GM21447 (cell line): ENCODE data around the gene ZNF22.

Experiments used
- ATAC-seq: cut with Tn5 transposase; IDR thresholded peaks from one replicate; pipeline ENCODE4 v1.9.1; 2021; ENCODE audit not compliant: unreplicated experiment

ZNF22 gene

GRCh38 chr10:44963772-44964633 lies 36.7 kb upstream of the ZNF22 start:
- no peak for ATAC-seq

GRCh38 chr10:44965104-44965503 lies 35.6 kb upstream of the ZNF22 start:
- ATAC-seq: no peak

GRCh38 chr10:44965651-44966097 lies 35.0 kb upstream of the ZNF22 start:
- peak; percentile 27 for ATAC-seq

- ATAC-seq: peak; percentile 26
Observed at GRCh38 chr10:44966129-44966815, 34.5 kb upstream of the ZNF22 start.

- ATAC-seq: no peak
Observed at GRCh38 chr10:44966816-44967509, 33.8 kb upstream of the ZNF22 start.

GRCh38 chr10:44967616-44968015 lies 33.1 kb upstream of the ZNF22 start:
- no peak for ATAC-seq

GRCh38 chr10:44968091-44968490 lies 32.6 kb upstream of the ZNF22 start:
- ATAC-seq: no peak

GRCh38 chr10:44968500-44969400 lies 32.0 kb upstream of the ZNF22 start:
- ATAC-seq: no peak

GRCh38 chr10:44969854-44970253 lies 30.9 kb upstream of the ZNF22 start:
- ATAC-seq: no peak

GRCh38 chr10:44970812-44971395 lies 29.8 kb upstream of the ZNF22 start:
- ATAC-seq: no peak

GRCh38 chr10:44971434-44971833 lies 29.3 kb upstream of the ZNF22 start:
- no peak for ATAC-seq

- ATAC-seq: no peak
Observed at GRCh38 chr10:44971935-44972757, 28.6 kb upstream of the ZNF22 start.

GRCh38 chr10:44972874-44973306 lies 27.8 kb upstream of the ZNF22 start:
- ATAC-seq: no peak

- ATAC-seq: peak; percentile 29
Observed at GRCh38 chr10:44973323-44974081, 27.2 kb upstream of the ZNF22 start.

GRCh38 chr10:44974082-44974627 lies 26.6 kb upstream of the ZNF22 start:
- peak; percentile 0 for ATAC-seq

GRCh38 chr10:44974628-44975430 lies 25.9 kb upstream of the ZNF22 start:
- peak; percentile 46 for ATAC-seq
